ENCODE results near the gene DGKQ. TPM values are rescaled to one million over a fixed set of nuclear protein-coding genes. Genes with fewer than 3 reads are reported as not detected.

The DGKQ gene
- total and polyA plus RNA-seq, 2 of the 13 experiments (the other 11 are each of a cell fraction or from before 2014, with no cell fraction given), result 4.5 to 7.2 TPM

DNA sequence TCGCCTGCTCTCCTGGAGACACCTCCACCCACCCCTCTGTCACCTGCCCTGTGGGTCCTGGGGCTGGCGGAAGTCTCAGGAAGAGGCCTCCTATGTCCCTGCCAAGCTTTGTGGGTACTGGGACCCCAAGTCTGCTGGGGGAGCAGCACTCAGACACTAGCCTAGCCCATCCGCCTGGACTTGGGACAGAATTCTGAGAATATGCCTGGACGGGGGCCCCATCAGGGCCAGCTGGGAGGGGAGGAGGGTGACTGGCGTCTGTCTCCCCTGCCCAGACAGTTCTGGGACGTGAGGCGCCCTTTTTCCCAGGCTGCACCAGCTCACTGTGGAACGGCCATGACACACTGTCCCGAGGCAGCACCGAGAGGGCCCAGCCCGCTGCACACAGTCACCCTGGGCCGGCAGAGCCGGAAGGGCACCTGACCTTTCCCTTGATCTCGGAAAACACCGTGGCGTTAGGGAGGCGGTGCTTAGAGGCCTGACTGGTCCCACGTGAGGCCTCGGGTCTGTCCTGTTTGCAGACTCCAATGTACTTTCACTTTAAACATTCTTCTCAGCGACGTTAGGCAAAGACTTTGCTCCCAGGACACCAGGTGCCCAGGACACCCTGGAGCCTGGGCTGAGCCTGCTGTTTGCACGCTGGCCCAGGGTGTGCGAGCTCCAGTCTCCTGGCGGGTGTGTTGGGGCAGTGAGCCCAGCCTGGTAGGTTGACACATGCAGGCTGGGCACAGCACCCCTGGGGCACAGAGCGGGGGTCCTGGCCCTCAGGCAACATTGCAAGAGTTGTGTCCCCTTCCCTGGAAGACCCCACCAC lies 19.1 kb upstream of the DGKQ start (continued):
- TF ChIP-seq ZKSCAN8 (CRISPR knock-in tag; IDR thresholded peaks at IDR 0.05; ENCODE audit: borderline replicate concordance), result peak; percentile 85
- no peak for TF ChIP-seq REPIN1 (CRISPR knock-in tag; IDR thresholded peaks at IDR 0.05; ENCODE audit: borderline replicate concordance, low read depth)
- TF ChIP-seq ZNF75D (CRISPR knock-in tag; IDR thresholded peaks at IDR 0.05; ENCODE audit: borderline replicate concordance), result no peak
- TF ChIP-seq KDM5B (CRISPR knock-in tag; IDR thresholded peaks at IDR 0.05; ENCODE audit: borderline replicate concordance), result peak; percentile 43; the same call in 1 of the 2 replicates
- peak; percentile 58; the same call in 1 of the 2 replicates for TF ChIP-seq ZNF343 (CRISPR knock-in tag; IDR thresholded peaks at IDR 0.05)
- TF ChIP-seq ZNF333 (CRISPR knock-in tag; IDR thresholded peaks at IDR 0.05; ENCODE audit: borderline replicate concordance), result 0 out of 2 replicates have a peak, but pooled peaks have one; percentile 18
- TF ChIP-seq NFYC (CRISPR knock-in tag; IDR thresholded peaks at IDR 0.05), result peak; percentile 39; the same call in 1 of the 2 replicates
- TF ChIP-seq NFKB2 (CRISPR knock-in tag; IDR thresholded peaks at IDR 0.05; ENCODE audit: borderline replicate concordance), result 0 out of 2 replicates have a peak, but pooled peaks have one; percentile 39
- TF ChIP-seq ZNF850 (CRISPR knock-in tag; conservative IDR thresholded peaks at IDR 0.05), result no peak
- TF ChIP-seq, protein P1, sequence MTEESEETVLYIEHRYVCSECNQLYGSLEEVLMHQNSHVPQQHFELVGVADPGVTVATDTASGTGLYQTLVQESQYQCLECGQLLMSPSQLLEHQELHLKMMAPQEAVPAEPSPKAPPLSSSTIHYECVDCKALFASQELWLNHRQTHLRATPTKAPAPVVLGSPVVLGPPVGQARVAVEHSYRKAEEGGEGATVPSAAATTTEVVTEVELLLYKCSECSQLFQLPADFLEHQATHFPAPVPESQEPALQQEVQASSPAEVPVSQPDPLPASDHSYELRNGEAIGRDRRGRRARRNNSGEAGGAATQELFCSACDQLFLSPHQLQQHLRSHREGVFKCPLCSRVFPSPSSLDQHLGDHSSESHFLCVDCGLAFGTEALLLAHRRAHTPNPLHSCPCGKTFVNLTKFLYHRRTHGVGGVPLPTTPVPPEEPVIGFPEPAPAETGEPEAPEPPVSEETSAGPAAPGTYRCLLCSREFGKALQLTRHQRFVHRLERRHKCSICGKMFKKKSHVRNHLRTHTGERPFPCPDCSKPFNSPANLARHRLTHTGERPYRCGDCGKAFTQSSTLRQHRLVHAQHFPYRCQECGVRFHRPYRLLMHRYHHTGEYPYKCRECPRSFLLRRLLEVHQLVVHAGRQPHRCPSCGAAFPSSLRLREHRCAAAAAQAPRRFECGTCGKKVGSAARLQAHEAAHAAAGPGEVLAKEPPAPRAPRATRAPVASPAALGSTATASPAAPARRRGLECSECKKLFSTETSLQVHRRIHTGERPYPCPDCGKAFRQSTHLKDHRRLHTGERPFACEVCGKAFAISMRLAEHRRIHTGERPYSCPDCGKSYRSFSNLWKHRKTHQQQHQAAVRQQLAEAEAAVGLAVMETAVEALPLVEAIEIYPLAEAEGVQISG (CRISPR knock-in tag; IDR thresholded peaks at IDR 0.05), result peak; percentile 71
- no peak; the same call in 1 of the 2 replicates for TF ChIP-seq ZNF232 (CRISPR knock-in tag; IDR thresholded peaks at IDR 0.05; ENCODE audit: borderline replicate concordance)
- peak; percentile 13; the same call in 1 of the 2 replicates for TF ChIP-seq ZNF569 (CRISPR knock-in tag; IDR thresholded peaks at IDR 0.05; ENCODE audit: borderline replicate concordance)
- TF ChIP-seq, protein P2, sequence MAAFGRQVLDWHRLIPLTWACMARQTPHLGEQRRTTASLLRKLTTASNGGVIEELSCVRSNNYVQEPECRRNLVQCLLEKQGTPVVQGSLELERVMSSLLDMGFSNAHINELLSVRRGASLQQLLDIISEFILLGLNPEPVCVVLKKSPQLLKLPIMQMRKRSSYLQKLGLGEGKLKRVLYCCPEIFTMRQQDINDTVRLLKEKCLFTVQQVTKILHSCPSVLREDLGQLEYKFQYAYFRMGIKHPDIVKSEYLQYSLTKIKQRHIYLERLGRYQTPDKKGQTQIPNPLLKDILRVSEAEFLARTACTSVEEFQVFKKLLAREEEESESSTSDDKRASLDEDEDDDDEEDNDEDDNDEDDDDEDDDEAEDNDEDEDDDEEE (CRISPR knock-in tag; IDR thresholded peaks at IDR 0.05), result peak; percentile 80
- no peak for TF ChIP-seq NPAS2 (CRISPR knock-in tag; IDR thresholded peaks at IDR 0.05; ENCODE audit: borderline replicate concordance)
- TF ChIP-seq RCOR2 (CRISPR knock-in tag; IDR thresholded peaks at IDR 0.05), result peak; percentile 60; the same call in 1 of the 2 replicates
- TF ChIP-seq SRSF1 (optimal IDR thresholded peaks at IDR 0.05; ENCODE audit: low read depth, low read length), result peak; percentile 55
- TF ChIP-seq SPEN (CRISPR knock-in tag; IDR thresholded peaks at IDR 0.05; ENCODE audit: low read depth), result peak; percentile 94
